H1 (cell line): ENCODE measurements around the gene RNGTT. TPM values are rescaled to one million over a fixed set of nuclear protein-coding genes. Genes with fewer than 3 reads are reported as not detected.

ENCODE experiments used
- FOSL1 ChIP-seq: IDR thresholded peaks from 2 replicates; pipeline ENCODE4 v1.6.1; 2011; ENCODE audit warnings: mild to moderate bottlenecking, low read depth, low read length, moderate library complexity; ENCODE audit not compliant: insufficient read depth
- SIX5 ChIP-seq: IDR thresholded peaks from 2 replicates; pipeline ENCODE4 v1.6.1; 2011; ENCODE audit warnings: mild to moderate bottlenecking, low read depth, low read length
- SP2 ChIP-seq: IDR thresholded peaks from 2 replicates; pipeline ENCODE4 v1.6.1; 2012; ENCODE audit warnings: mild to moderate bottlenecking, low read length, inconsistent platforms
- SP4 ChIP-seq: IDR thresholded peaks from 2 replicates; pipeline ENCODE4 v1.6.1; 2012; ENCODE audit warnings: low read length, inconsistent platforms
- polyA plus RNA-seq, 7 experiments: library from polyadenylated mRNA; depleted of rRNA in 3 of 7; stranded (reverse) in 5 of 7; unstranded in 2 of 7; fragments of >200 nt in 5 of 7; fragments of 200-250 nt in 2 of 7; gene quantifications; 1 replicate in 5 of 7; 2 replicates in 1 of 7; 4 replicates in 1 of 7; pipeline versions ENCODE4 v1.2.1 to v1.2.3, GENCODE V29; 2011 to 2013; ENCODE audit warnings: missing spikeins in 2 of 7, mixed read lengths in 2 of 7
- total RNA-seq: library from RNA; stranded (reverse); fragmentation: NEBNext Ultra II Directional; extraction: Animal tissue kit (Norgen Biotek cat#: 25700); gene quantifications from 2 replicates; pipeline ENCODE4 v1.2.1, GENCODE V29; 2021

The RNGTT gene
- total and polyA plus RNA-seq, 2 of the 8 experiments (the other 6 are each of a cell fraction or from before 2014, with no cell fraction given): 3.6 to 21.2 TPM

- TF ChIP-seq FOSL1: no peak
- TF ChIP-seq SIX5: no peak
- TF ChIP-seq SP4: no peak
- no peak for TF ChIP-seq SP2
Observed at GRCh38 chr6:88614316-88614877, 349.0 kb downstream of the RNGTT start (continued).
